Coronary artery (tissue), 2 donors: ENCODE measurements around the gene SH3GLB1.

Source experiments
- DNase-seq: peaks from one replicate; pipeline ENCODE4 v3.0.0-alpha.2; 2017; ENCODE audit warnings: low spot score
- H3K27ac ChIP-seq, 2 donors: fragments of 200-600 bp; sonication (generic); one replicate each; pipeline ENCODE4 v1.5.1; 2016 to 2019
- H3K4me3 ChIP-seq: fragments of 200-600 bp; sonication (generic); 2 replicates; pipeline ENCODE4 v1.5.1; 2016; ENCODE audit warnings: mild to moderate bottlenecking, moderate library complexity
- TF ChIP-seq, protein P1 (sequence below): fragments of 200-600 bp; sonication (generic); IDR thresholded peaks from one replicate; pipeline ENCODE4 v1.5.1; 2019; ENCODE audit warnings: antibody characterized with exemption

Gene SH3GLB1

DNA sequence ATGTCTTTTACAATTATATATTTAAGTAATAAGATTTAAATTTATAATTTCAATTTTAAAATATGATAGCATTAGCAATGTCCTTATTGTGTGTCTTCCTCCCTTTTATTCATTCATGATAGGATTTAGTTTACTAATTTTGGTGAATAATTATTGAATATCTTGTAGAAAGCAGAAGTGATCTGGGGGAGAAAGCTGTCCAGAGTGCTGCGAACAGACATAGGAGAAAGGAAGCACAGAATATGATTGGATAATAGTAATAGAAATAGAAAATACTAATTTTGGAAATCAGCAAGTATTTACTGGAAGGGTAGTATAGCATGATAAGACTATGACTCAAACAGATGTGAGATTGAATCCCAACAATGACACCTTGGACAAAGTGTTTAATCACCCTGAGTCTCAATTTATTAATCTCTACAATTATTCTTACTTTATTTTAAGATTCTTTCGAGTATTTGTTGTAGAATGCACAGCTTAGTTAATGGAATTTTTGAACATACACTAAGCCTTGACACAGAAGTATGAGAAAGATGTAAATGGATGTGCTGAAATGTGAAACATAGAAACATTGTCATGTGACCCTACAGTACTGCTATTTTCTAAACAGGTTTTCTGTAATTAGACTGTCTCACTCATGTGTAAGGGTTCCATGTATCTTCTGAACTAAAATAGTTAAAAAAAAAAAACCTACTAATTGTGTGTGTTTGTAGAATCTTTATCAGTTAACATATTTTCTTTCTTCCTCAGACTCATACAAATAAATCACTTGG lies 7.9 kb downstream of the SH3GLB1 start:
- H3K27ac ChIP-seq, result no peak overlapping the region
- TF ChIP-seq, protein P1, sequence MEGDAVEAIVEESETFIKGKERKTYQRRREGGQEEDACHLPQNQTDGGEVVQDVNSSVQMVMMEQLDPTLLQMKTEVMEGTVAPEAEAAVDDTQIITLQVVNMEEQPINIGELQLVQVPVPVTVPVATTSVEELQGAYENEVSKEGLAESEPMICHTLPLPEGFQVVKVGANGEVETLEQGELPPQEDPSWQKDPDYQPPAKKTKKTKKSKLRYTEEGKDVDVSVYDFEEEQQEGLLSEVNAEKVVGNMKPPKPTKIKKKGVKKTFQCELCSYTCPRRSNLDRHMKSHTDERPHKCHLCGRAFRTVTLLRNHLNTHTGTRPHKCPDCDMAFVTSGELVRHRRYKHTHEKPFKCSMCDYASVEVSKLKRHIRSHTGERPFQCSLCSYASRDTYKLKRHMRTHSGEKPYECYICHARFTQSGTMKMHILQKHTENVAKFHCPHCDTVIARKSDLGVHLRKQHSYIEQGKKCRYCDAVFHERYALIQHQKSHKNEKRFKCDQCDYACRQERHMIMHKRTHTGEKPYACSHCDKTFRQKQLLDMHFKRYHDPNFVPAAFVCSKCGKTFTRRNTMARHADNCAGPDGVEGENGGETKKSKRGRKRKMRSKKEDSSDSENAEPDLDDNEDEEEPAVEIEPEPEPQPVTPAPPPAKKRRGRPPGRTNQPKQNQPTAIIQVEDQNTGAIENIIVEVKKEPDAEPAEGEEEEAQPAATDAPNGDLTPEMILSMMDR, result no peak

DNA sequence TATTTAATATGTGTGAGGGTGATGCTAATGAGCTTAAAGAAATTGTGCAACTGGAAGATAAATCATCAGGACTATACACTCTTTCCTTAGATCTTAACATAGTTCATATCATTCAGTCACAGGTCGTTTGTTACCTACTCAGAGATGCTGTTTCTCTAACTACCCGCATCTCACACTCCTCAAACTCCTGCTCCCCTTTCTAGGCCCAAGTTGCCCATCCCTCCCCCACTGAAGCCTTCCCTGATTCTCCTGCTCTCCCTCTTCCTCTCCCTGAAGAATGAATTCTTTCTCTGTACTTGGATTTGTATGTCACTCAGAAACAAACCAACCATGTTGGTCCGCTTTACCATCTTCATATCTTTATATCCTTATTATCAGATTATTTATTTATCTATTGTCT lies 9.1 kb downstream of the SH3GLB1 start:
- TF ChIP-seq, protein P1, result no peak
- Histone ChIP-seq H3K4me3 (no peak overlapping the region), H3K27ac (no peak overlapping the region)
- DNase-seq, result no peak

More for the DNA sequence above, 7.9 kb downstream of the SH3GLB1 start:
- no peak for DNase-seq
- no peak overlapping the region for H3K4me3 ChIP-seq

DNA sequence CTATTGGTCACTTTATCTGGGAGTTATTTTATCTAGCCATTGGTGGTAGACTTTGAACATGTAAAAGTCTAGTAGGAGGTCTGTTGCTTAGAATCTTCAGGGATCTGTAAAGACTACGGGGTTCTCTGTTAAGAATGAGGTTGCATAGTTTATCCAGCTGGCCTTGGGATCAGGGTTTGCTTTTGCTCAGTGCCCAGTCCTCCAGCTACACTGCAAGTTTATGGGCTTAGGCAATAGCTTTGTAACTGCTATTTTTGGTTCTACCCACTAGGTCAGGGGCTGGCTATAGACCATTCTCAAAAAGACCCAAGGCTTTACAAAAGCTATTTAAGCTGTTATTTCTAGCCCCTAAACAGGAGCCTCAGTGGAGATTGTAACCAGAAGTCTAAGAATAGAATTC lies 9.8 kb downstream of the SH3GLB1 start:
- TF ChIP-seq, protein P1, result no peak
- H3K27ac ChIP-seq, result peak overlapping the region in 1 of 2 donors; percentile 28
- no peak for DNase-seq
- H3K4me3 ChIP-seq, result peak overlapping the region; percentile 28

- Histone ChIP-seq H3K4me3 (no peak overlapping the region), H3K27ac (peak overlapping the region in 1 of 2 donors; percentile 28)
- DNase-seq, result no peak
- TF ChIP-seq, protein P1, result no peak
Measured at GRCh38 chr1:86714561-86715244, 10.3 kb downstream of the SH3GLB1 start.

DNA sequence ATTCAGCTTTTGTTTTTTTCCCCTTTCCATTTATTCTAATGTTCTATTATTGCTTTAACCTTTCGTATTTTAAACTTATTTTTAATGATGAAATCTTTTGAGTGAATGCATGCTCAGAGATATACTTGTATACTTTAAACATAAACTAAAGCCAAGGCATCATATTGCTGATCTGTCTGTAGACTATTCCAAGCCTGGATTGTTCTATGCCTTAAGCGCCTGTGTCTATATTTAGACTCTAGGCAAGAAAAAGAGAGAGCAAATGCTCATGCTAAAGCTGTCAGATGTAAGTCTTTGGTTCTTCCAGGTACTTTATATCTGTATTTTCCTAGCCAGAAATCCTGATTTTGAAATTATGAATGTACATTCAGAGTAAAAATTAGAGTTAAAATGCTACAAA lies 14.4 kb downstream of the SH3GLB1 start:
- no peak overlapping the region for H3K4me3 ChIP-seq
- TF ChIP-seq, protein P1, result no peak
- DNase-seq, result no peak
- no peak overlapping the region for H3K27ac ChIP-seq

GRCh38 chr1:86731416-86731815 lies 27.0 kb downstream of the SH3GLB1 start:
- Histone ChIP-seq H3K27ac (no peak overlapping the region), H3K4me3 (no peak overlapping the region)
- no peak for DNase-seq
- TF ChIP-seq, protein P1, result no peak

DNA sequence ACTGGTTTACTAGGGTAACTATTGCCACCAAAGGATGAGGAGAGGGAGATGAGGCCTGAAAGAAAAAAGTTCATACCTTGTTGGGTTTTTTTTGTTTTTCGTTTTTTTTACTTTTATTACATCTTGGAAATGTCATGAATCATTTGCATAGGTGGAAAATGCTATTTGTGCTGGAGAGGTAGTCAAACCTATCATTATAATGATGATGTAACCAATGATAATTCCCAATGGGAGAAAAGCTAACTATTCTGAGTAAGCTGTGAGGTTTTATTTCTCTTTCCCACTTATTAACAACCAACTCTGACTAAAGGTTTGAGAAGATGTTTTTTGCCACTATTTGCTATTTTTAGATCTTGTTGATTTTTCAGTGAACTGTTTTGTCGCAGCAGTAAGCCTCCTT lies 29.0 kb downstream of the SH3GLB1 start:
- DNase-seq, result no peak
- H3K4me3 ChIP-seq, result no peak overlapping the region
- TF ChIP-seq, protein P1, result no peak
- H3K27ac ChIP-seq, result no peak overlapping the region
